ENCODE measurements around the gene AKAP10. TPM values are rescaled to one million over a fixed set of nuclear protein-coding genes. Genes with fewer than 3 reads are reported as not detected.

AKAP10 gene
- total RNA-seq, 1 experiment from 2014 or later = 31.6 TPM

DNA sequence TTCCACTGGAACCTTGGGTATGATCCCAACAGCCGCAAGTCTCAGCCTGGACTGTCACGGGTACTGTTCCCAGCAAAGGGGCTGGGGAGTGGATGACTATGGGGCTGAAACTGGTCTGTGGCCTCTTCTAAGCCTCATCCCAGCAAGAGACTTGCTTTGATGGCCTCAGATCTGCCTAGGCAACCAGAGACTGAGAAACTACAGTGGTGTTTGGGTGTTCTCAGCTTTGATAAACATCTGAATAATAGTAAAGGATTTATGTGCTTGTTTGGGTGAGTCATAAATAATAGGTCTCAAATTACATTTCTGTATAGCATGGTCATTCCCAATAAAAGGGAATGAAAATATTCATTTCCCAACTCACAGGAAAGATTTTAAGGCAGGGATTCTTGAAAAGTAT is 79.7 kb downstream of the AKAP10 start:
- TF ChIP-seq JUND (IDR thresholded peaks at IDR 0.05) (0 out of 2 replicates have a peak, but pooled peaks have one; percentile 10), POLR2AphosphoS5 (IDR thresholded peaks at IDR 0.05; ENCODE audit: low read depth, low read length) (no peak), CBX3 (IDR thresholded peaks at IDR 0.05; ENCODE audit: low read depth) (no peak), SIN3A (IDR thresholded peaks at IDR 0.05; ENCODE audit: low read depth) (no peak), FOSL1 (IDR thresholded peaks at IDR 0.05; ENCODE audit: low read depth) (peak; percentile 20; the same call in 1 of the 2 replicates)
- Histone ChIP-seq H3K79me2 (ENCODE audit: insufficient read depth, low read length) (no peaks in the 10 kb centered on the region), H3K9me3 (ENCODE audit: control insufficient read depth in 1 of 2, insufficient read depth in 1 of 2, low read depth in 1 of 2, low read length in 2 of 2) (no peaks in the 10 kb centered on the region), H3K27ac (ENCODE audit: low read depth, low read length) (peak overlapping the region; percentile 28; the same call in 1 of the 2 replicates), H3K4me2 (ENCODE audit: low read length) (peak overlapping the region; percentile 44), H4K20me1 (ENCODE audit: insufficient read depth) (no peaks in the 10 kb centered on the region), H3K9me2 (ENCODE audit: insufficient read depth) (no peaks in the 10 kb centered on the region), H3K27me3 (ENCODE audit: insufficient read depth, low read length) (no peaks in the 10 kb centered on the region), H2AFZ (ENCODE audit: low read depth, low read length, poor library complexity, severe bottlenecking) (no peak overlapping the region), H3K4me1 (ENCODE audit: control insufficient read depth in 1 of 2, insufficient read depth in 2 of 2, low read length in 2 of 2) (peaks cover 16 to 17% of the 10 kb centered on the region in 2 experiments), H3K36me3 (ENCODE audit: control insufficient read depth in 1 of 2, insufficient read depth in 2 of 2, low read length in 2 of 2) (peaks cover under 1 to 4% of the 10 kb centered on the region in 2 experiments; a peak in 2 of 4 replicates), H3K9ac (ENCODE audit: low read length) (no peak overlapping the region), H3K4me3 (replicated peaks in 1 of 2; ENCODE audit: low read depth in 1 of 2, low read length in 2 of 2) (no peak overlapping the region)
- ChIA-PET POLR2A (interaction anchor here (0.6 kb wide), 1 partner anchor 15 kb away, joined by 3 read pairs; no protein-coding TSS in a partner anchor), CTCF (no interaction called here), RAD21 (ENCODE audit: low non-redundant PET in 1 of 2, low total read pairs in 2 of 2, uncharacterized antibody in 2 of 2, unreplicated experiment in 2 of 2) (no interaction called here)
- no TSS peak for BruUV-seq (replicated peaks)
- DNase-seq (ENCODE audit: low read depth, low spot score) (peak; percentile 16), ATAC-seq (peak; percentile 75)
- intact Hi-C loops (cut with micrococcal nuclease) = no loop called here

DNA sequence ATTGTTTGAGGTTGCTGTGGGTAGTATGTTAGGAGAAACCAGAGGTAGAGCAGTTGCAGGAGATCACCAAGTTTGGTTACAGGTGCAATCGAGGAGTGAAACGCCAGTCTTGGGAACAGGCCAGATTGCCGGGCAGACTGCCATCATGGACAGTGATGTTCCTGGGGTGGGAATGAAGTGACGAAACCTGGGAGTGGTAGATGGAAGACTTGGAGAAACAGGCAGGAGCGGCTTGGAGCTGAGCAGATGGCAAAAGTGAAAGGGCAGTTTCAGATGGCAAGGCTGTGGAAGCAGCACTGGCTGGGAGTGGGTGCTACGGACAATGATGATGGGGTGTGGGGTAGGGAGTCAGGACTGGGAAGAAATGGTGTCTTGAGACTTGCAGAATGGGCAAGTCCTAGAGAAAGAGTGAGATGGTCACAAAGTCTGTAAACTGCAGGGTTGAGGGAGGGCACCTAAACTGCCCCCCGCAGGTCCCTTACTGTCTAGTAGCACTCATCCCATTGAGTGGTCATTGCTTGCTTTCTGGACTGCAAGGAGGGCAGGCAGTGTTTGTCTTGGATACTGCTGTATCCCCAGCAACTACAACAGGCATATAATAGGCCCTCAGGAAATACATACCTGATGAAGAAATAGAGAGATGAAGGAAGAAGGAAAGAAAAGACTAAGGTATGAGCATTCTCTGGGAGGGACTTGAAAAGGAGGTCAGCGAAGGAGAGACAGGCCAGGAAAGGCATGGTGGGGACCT is 80.4 kb downstream of the AKAP10 start:
- intact Hi-C loops (cut with micrococcal nuclease) = no loop called here
- H3K4me1 ChIP-seq (ENCODE audit: control insufficient read depth in 1 of 2, insufficient read depth in 2 of 2, low read length in 2 of 2) = peaks cover 16 to 17% of the 10 kb centered on the region in 2 experiments
- no peaks in the 10 kb centered on the region for H3K9me2 ChIP-seq (ENCODE audit: insufficient read depth)
- no peaks in the 10 kb centered on the region for H3K79me2 ChIP-seq (ENCODE audit: insufficient read depth, low read length)
- no peaks in the 10 kb centered on the region for H3K9me3 ChIP-seq (ENCODE audit: control insufficient read depth in 1 of 2, insufficient read depth in 1 of 2, low read depth in 1 of 2, low read length in 2 of 2)
- ChIA-PET RAD21 (ENCODE audit: low non-redundant PET in 1 of 2, low total read pairs in 2 of 2, uncharacterized antibody in 2 of 2, unreplicated experiment in 2 of 2) (no interaction called here), POLR2A (no interaction called here), CTCF (no interaction called here)
- H3K9ac ChIP-seq (ENCODE audit: low read length) = no peak overlapping the region
- no TSS peak for BruUV-seq (replicated peaks)
- no peak overlapping the region for H2AFZ ChIP-seq (ENCODE audit: low read depth, low read length, poor library complexity, severe bottlenecking)
- DNase-seq (ENCODE audit: low read depth, low spot score) = no peak
- no peaks in the 10 kb centered on the region for H3K27me3 ChIP-seq (ENCODE audit: insufficient read depth, low read length)
- H4K20me1 ChIP-seq (ENCODE audit: insufficient read depth) = no peaks in the 10 kb centered on the region
- TF ChIP-seq RAD21 (IDR thresholded peaks at IDR 0.05; ENCODE audit: low read depth) = no peak
- TF ChIP-seq ELF1 (IDR thresholded peaks at IDR 0.05; ENCODE audit: borderline replicate concordance, low read depth) = no peak
- TF ChIP-seq ZNF274 (IDR thresholded peaks at IDR 0.05; ENCODE audit: low read depth, low read length) = no peak
- no peak for TF ChIP-seq FOSL1 (IDR thresholded peaks at IDR 0.05; ENCODE audit: low read depth)
- TF ChIP-seq ZFX (IDR thresholded peaks at IDR 0.05) = no peak
- TF ChIP-seq TCF7L2 (IDR thresholded peaks at IDR 0.05; ENCODE audit: borderline replicate concordance, extremely low read depth, insufficient read depth, insufficient read length) = no peak
- TF ChIP-seq, protein P1, sequence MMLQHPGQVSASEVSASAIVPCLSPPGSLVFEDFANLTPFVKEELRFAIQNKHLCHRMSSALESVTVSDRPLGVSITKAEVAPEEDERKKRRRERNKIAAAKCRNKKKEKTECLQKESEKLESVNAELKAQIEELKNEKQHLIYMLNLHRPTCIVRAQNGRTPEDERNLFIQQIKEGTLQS (IDR thresholded peaks at IDR 0.05) = no peak
- TF ChIP-seq EZH2 (IDR thresholded peaks at IDR 0.05) = no peak
- no peak for TF ChIP-seq SRF (IDR thresholded peaks at IDR 0.05; ENCODE audit: low read depth)
- no peak for TF ChIP-seq POLR2A (IDR thresholded peaks at IDR 0.05; ENCODE audit: borderline replicate concordance, extremely low read depth, insufficient read depth, insufficient read length)
- no peak for TF ChIP-seq YY1 (IDR thresholded peaks at IDR 0.05; ENCODE audit: extremely low read depth, insufficient replicate concordance, low read depth, low read length)
- no peak for TF ChIP-seq POLR2AphosphoS5 (IDR thresholded peaks at IDR 0.05; ENCODE audit: low read depth, low read length)
- TF ChIP-seq, protein P2, sequence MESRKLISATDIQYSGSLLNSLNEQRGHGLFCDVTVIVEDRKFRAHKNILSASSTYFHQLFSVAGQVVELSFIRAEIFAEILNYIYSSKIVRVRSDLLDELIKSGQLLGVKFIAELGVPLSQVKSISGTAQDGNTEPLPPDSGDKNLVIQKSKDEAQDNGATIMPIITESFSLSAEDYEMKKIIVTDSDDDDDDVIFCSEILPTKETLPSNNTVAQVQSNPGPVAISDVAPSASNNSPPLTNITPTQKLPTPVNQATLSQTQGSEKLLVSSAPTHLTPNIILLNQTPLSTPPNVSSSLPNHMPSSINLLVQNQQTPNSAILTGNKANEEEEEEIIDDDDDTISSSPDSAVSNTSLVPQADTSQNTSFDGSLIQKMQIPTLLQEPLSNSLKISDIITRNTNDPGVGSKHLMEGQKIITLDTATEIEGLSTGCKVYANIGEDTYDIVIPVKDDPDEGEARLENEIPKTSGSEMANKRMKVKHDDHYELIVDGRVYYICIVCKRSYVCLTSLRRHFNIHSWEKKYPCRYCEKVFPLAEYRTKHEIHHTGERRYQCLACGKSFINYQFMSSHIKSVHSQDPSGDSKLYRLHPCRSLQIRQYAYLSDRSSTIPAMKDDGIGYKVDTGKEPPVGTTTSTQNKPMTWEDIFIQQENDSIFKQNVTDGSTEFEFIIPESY (IDR thresholded peaks at IDR 0.05; ENCODE audit: extremely low read depth, insufficient replicate concordance, low read length) = no peak
- TF ChIP-seq SIN3A (IDR thresholded peaks at IDR 0.05; ENCODE audit: low read depth) = no peak
- TF ChIP-seq SP1 (IDR thresholded peaks at IDR 0.05; ENCODE audit: low read depth) = no peak
- no peak for TF ChIP-seq JUND (IDR thresholded peaks at IDR 0.05)
- TF ChIP-seq CEBPB (IDR thresholded peaks at IDR 0.05; ENCODE audit: low read depth) = no peak
- TF ChIP-seq, protein P3, sequence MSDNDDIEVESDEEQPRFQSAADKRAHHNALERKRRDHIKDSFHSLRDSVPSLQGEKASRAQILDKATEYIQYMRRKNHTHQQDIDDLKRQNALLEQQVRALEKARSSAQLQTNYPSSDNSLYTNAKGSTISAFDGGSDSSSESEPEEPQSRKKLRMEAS (IDR thresholded peaks at IDR 0.05) = no peak
- peaks cover 0 to 4% of the 10 kb centered on the region in 2 experiments; a peak in 2 of 4 replicates for H3K36me3 ChIP-seq (ENCODE audit: control insufficient read depth in 1 of 2, insufficient read depth in 2 of 2, low read length in 2 of 2)
- H3K4me3 ChIP-seq (replicated peaks in 1 of 2; ENCODE audit: low read depth in 1 of 2, low read length in 2 of 2) = no peak overlapping the region
- peak; percentile 18; the same call in 1 of the 2 replicates for ATAC-seq
- 0 out of 2 replicates have a peak overlapping the region, but pooled peaks have one; percentile 44 for H3K4me2 ChIP-seq (ENCODE audit: low read length)
- H3K27ac ChIP-seq (ENCODE audit: low read depth, low read length) = peak overlapping the region; percentile 28; the same call in 1 of the 2 replicates
